SK-N-DZ (cell line): Measurements from ENCODE around the gene SSR1. TPM values are rescaled to one million over a fixed set of nuclear protein-coding genes. Genes with fewer than 3 reads are reported as not detected.
"Not testable (repeated sequence)": the region's sequence is repeated elsewhere in the genome, so short reads cannot be mapped to it uniquely, and the experiment has no call there.

Experiments
- DNase-seq: peaks from one replicate; pipeline ENCODE4 v3.0.0-alpha.2; 2015; ENCODE audit warnings: low spot score
- polyA plus RNA-seq, 2 experiments: library from polyadenylated mRNA; depleted of rRNA; stranded (reverse); fragments of >200 nt; gene quantifications; 2 replicates each; pipeline ENCODE4 v1.2.3, GENCODE V29; 2014

The SSR1 gene
- polyA plus RNA-seq (2014; cell fraction: cytosol; rRNA removed), result 31.4 and 38.4 TPM in 2 replicates
- 13.6 and 17.6 TPM in 2 replicates for polyA plus RNA-seq (2014; cell fraction: nucleus; rRNA removed)

DNA sequence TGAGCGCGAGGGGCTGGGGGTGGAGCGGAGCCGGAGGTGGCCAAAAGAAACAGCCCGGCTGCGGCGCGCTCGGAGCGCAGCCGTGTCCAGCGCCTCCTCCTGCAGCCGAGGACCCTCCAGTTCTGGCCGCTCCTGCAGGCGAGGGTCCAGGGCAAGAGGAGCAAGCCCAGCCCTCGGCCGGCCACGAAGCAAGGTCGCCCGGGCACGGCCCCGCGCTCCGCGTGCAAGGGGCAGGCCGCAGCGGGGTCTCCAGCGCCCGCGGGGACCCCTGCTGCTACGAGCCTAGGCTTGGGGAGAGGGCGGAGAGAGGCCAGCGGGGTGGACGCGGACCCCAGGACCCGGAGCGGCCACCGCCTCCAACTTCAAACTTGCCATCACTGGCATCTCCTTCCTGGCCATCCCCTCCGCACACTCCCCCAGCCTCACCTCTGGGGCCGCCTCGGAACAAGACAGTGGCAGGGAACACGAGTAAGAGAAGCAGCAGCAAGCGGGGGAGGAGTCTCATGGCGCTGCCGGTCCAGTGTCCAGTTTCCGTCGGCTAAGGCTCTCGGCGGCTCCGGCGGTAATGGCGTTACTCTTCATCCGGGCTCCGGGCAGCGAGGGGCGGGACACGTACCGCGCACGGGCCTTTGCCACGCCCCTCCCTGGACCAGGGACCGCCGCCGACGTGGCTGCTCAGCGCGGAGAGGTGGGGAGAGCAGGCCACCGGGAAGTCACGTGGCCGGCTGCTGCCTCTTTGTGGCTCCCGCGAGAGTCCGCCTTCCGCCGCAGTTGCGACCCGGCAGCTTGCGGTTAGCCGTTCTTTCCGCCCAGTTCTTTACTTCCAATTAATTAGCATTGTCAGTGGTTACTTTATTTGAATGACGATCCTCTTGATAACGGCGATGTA is at the start of gene SSR1:
SSR1 (minus strand) TSS at position 584 of the 889 bp plus-strand sequence; CDS start at position 505, 79 bp downstream.
- DNase-seq, result peak; percentile 94

DNA sequence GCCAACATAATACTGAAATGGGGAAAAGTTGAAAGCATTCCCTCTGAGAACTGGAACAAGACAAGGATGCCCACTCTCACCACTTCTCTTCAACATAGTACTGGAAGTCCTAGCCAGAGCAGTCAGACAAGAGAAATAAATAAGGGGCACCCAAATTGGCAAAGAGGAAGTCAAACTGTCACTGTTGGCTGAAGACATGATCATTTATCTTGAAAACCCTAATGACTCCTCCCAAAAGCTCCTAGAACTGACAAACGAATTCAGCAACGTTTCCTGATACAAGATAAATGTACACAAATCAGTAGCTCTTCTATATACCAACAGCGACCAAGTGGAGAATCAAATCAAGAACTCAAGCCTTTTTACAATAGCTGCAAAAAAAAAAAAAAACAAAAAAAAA is 38.9 kb upstream of the SSR1 start:
- not testable (repeated sequence) for DNase-seq

DNA sequence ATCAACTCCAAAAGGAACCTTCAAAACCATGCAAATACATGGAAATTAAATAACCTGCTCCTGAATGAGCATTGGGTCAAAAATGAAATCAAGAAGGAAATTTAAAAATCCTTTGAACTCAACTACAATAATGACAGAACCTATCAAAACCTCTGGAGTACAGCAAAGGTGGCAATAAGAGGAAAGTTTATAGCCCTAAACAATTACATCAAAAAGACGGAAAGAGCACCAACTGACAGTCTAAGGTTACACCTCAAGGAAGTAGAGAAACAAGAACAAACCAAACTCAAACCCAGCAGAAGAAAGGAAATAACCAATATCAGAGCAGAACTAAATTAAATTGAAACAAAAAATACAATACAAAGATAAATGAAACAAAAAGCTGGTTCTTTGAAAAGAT is 37.6 kb upstream of the SSR1 start:
- DNase-seq, result not testable (repeated sequence)

DNA sequence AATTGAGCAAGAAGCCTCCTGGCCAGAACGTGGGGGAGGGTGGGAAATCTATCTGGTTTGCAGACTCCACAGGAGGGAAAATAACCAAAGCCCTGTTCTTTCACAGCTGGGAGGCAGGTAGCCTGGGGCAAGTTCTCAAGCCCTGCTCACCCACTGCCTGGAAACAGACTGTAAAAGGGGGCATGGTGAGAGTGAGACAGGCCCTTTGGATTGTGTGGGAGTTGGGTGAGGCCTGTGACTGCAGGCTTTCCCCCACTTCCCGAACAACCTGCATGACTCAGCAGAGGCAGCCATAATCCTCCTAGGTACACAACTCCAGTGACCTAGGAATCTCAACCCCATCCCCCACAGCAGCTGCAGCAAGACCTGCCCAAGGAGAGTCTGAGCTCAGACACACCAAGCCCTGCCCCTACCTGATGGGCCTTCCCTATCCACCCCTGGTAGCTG is 34.6 kb upstream of the SSR1 start:
- DNase-seq, result not testable (repeated sequence)

DNA sequence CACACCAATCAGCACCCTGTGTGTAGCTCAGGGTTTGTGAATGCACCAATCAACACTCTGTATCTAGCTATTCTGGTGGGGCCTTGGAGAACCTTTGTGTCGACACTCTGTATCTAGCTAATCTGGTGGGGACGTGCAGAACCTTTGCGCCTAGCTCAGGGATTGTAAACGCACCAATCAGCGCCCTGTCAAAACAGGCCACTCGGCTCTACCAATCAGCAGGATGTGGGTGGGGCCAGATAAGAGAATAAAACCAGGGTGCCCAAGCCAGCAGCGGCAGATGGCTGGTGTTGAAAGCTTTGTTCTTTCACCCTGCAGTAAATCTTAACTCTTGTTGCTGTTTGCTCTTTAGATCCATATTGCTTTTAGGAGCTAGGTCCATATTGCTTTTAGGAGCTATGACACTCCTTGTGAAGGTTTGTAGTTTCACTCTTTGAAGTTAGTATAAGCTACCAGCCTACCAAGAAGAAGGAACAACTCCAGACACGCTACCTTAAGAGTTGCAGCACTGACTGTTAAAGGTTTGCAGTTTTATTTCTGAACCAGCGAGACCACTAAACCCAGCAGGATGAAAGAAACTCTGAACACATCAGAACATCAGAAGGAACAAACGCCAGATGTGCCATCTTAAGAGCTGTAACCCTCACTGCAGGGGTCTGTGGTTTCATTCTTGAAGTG is 31.9 kb upstream of the SSR1 start:
- not testable (repeated sequence) for DNase-seq

DNA sequence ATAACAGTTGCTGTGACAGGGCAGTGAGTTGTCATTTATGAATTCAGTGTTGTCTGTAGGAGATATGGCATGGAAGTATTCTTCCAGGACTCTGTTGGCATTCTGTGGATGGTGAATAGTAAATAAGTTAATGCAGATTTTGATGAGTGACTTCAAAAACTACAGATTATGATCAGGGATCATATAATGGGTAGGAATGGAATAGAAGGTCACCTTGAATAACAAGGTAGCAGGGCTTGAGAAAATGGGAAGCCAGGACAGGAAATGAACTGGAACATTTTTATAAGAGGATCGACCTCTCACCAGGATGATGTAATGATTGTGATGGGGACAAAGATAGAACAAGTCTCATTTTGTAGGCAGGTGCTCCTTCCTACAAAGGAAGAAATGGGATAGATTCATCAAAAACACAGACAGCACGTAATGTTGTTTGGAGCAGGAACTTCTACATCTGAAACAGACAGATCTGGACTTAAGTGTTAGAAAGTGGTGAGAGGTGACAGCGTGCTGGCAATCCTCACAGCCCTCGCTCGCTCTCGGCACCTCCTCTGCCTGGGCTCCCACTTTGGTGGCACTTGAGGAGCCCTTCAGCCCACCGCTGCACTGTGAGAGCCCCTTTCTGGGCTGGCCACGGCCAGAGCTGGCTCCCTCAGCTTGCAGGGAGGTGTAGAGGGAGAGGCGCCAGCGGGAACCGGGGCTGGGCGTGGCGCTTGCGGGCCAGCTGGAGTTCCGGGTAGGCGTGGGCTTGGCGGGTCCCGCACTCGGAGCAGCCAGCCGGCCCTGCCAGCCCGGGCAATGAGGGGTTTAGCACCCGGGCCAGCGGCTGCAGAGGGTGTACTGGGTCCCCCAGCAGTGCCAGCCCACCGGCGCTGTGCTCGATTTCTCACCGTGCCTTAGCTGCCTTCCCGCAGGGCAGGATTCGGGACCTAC is 30.8 kb upstream of the SSR1 start:
- DNase-seq, result no peak

DNA sequence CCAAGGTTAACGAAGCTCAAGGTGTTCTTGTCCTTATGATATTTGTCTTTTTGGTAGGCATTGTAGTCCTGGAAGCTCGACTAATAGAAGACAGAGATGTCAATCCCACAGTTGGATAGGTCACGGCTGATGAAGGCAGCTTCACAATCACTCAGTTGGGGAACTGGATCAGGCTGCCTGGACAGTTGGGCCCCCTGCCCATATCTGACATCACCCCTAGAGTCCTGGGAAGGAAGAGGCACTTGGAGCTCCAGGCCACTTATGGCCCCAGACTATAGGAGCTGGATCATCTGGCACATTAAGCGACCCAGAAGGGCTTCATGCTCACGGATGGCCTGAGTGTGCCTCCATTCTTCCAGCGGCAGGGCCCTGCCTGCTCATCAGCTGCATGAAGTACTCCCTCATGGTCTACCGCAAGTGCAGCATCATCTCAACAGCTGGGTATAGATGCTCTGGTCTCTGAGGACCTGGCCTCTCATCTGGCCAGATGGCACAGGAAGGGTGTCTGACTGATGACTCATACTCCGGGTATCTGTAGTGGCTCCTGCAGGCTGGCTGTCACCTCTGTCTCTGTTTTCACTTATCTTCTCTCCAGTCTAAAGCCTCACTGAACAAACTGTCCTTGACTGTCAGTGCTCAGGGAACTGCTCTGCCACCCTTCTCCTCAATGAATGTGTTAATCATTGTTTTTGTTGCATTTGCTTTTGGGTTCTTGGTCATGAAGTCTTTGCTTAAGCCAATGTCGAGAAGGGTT is 29.2 kb upstream of the SSR1 start:
- DNase-seq, result peak; percentile 18

DNA sequence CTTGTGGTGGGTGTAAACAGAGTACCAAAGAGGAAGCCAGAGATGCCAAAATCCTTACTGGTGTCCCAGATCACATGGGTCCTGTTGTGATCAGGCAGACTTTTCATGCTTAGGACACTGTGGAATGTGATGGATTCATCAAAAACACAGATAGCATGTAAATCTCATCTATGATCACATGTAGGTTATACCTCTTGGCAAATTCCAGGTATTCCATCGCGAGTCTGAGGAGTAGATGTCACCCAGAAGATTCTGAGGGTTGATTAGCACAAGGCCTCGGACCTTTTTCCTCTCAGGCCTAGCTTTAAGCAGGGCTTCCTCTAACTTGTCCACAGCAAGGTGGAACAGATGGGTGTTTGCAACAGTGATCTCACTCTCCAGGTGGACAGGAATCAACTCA is 28.3 kb upstream of the SSR1 start:
- no peak for DNase-seq

DNA sequence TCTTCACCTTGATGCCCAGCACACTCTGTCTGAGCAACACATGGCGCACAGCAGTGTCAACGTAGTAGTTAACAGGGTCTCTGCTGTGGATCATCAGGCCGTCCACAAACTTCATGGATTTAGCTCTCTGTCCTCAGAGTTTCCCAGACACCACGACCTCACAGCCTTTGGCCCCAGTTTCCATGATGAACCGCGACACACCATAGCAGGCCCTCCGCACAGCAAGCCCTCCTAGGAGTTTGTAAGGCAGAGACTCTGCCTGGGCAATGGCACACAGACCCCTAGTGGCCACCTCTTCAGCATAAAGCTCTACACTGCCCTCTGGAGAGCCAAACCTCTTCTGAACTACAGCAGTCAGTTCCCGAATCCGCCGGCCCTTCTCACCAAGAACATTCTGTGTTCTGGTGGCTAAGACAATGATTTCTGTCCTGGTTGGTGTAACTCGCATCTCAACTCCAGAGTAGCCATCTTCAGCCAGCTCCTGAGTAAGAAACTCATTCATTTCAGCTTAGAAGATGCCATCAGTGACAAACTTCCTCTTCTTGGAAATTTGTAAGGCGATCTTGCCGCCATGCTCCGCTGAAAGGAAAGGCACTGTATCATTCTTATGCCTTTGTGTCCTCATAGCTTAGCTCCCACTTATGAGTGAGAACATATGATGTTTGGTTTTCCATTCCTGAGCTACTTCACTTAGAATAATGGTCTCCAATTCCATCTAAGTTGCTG is 26.2 kb upstream of the SSR1 start:
- DNase-seq, result peak; percentile 42

DNA sequence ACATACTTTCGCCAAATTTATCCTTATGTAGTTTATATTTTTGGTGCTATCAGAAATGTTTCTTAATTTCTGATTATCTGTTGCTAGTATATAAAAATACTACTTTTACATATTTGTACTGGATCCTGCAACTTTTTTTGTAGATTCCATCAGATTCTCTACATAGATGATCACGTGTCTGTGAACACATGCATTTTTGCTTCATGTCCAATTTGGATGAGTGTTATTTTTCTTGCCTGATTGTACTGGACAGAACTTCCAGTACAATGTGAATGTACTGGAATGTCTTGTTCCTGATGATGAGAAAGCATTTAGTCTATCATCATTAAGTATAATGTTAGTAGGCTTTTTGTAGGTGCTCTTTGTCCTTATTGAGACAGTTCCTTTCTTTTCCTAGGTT is 25.0 kb upstream of the SSR1 start:
- no peak for DNase-seq

DNA sequence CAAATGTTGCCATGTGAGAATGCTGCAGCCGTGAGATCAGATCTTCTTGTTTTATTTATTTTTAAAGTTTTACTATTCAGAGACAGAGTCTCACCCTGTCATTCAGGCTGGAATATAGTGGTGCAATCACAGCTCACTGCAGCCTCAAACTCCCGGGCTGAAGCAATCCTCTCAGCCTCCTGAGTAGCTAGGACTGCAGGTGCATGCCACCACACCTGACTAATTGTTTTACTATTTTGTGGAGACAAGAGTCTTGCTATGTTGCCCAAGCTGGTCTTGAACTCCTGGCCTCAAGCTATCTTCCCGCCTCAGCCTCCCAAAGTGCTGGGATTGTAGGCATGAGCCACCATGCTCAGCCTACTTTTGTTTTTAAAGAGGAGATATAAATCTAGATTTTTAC is 22.5 kb upstream of the SSR1 start:
- no peak for DNase-seq

DNA sequence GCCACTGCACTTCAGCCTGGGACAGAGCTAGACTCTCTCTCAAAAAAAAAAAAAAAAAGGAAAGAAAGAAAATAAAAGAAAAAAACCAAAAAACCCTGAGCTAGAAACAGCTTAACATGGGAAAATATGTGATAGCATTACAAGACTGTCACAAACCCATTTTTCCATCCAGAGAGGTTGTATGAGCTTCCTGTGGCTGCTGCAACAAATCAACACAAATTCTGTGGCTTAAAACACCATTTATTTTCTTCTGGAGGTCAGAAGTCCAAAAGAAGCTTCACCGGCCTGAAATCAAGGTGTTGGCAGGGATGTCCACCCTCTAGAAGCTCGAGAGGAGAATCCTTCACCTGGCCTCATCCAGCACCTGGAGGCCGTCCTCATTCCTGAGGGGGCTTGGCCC is 21.7 kb upstream of the SSR1 start:
- no peak for DNase-seq

DNA sequence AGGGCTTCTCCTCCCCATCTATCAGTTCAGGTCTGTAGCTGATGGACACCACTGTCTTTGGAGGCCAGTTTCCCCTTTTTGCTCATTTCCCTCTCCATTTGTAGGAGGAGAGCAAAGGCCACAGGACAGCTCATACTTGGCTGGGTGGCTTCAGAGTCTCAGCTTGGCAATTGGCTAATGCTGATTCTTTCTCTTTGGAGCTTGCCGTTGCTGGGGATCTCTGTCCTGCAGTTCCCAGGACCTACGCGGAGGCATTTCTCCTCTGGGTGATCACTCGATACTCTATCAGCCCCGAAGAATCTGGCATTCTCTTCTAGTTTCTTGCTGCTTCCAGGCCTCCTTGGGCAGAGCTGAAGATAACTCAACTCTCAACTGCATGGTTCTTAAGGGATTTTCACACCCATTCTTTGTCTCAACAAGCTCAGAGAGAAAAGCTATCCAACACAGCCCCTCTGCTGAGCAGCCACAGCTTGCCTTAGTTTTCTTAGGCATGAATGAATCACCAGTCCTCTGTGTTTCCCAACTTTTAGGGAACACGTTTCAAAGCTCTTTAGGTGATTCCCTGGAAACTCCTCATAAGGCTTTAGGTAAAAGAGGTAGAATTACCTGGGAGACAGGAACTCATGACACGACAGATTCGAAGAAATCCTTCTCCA is 19.2 kb upstream of the SSR1 start:
- DNase-seq, result no peak

DNA sequence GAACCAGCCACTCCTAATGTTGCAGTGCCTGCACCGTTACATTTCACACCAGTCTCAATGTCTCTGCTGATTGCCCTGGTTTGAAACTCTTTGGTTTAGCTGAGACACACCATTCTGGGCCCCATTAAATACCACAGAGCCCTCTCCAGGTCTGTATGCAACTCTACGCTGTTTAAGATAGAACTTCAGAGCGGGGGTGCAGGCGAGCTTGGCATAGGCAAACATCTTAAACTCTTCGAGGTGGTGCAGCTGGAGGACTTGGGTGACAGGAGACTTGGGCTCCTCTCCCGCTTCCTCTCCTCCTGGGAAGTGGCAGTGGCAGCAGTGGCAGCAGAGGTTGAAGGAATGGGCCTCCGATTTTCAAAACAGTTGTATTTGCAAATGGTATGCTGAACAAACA is 18.5 kb upstream of the SSR1 start:
- DNase-seq, result no peak

DNA sequence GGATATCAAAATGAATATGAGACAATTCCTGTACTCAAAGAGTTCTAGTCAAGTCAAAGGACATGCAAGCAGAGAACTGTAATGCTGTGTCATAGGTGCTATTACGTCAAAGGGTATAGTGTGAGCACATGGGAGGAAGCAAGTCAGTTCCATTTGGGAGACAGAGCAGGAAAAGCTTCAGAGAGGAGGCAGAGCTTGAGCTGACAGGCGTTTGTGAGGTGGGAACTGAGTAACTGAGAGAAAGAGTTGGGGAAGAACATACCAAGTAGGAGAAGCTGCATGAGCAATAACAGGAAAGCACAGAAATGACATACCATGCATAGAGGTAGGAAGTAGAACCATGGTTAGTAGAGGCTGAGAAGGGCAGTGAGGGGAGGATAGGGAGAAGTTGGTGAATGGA is 15.2 kb upstream of the SSR1 start:
- no peak for DNase-seq

DNA sequence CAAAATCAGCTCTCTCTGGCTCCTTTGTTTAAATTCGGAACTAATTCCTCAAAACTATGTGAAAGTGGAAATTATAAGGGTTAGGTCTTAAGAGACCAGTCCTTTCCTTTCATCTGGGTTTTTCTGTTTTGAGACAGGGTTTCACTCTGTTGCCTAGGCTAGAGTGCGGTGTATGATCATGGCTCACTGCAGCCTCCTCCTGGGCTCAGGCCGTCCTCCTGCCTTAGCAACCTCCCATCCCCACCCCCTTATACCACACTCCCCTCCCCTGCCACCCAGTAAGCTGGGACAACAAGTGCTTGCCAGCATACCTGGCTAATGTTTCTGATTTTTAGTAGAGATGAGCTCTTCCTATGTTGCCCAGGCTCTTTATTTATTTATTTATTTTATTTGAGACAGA is 12.8 kb upstream of the SSR1 start:
- DNase-seq, result no peak

DNA sequence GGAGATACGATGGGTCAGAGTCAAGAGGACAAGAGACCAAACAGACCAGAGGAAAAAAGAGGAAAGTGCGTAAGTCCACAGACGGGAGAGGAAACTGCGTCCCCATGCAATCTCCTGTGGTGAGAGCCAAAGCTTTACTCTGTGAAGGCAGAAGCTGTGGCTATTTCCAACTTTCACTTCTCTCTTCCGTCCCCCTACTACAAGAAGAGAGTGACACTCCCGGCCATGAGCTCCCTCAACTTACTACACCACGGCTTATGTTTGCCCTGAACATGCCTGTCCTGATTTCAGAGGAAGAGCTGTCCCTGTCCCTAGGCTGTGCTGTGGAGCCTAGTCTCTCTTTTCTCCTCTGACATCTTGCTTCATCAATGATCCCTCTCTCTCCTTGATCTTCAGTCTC is 11.5 kb upstream of the SSR1 start:
- DNase-seq, result no peak

DNA sequence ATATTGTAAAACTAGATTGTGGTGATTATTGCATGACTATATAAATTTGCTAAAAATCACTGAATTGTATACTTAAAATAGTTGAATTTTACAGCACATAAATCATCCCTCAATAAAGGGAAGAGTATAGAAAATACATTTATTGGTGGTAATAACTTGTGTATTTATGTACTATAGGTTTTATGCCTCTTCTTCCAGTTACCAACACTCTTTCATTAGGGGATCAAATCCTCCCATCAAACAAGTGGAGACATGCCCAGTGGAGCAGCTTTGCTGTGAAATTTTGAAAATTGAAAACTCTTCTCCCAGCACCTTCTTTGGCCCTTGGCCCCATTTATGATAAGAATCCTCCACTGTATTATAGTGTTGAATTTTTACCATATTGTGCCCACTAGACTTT is 10.1 kb upstream of the SSR1 start:
- no peak for DNase-seq

DNA sequence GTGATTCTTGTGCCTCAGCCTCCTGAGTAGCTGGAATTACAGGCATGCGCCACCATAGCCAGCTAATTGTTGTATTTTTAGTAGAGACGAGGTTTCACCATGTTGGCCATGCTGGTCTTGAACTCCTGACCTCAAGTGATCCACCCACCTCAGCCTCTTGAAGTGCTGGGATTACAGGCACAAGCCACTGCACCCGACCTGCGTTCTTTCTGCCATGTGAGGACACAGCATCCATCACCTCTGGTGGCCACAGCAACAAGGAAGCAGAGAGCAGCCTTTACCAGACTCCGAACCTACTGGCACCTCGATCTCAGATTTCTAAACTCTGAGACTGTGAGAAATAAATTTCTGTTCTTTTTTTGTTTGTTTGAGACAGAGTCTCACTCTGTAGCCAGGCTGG is 8.9 kb upstream of the SSR1 start:
- not testable (repeated sequence) for DNase-seq

DNA sequence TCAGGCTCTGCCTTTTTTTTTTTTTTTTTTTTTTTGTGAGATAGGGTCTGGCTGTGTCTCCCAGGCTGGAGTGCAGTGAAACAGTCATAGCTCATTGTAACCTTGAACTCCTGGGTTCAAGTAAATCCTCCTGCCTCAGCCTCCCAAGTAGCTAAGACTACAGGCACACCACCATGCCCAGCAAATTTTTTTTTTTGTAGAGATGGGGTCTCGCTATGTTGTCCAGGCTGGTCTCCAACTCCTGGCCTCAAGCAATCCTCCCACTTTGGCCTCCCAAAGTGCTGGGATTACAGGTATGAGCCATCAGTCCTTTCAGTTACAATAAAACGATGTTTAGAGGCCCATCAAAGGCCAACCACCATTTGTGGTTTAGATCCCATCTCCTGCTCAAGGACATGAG is 6.4 kb upstream of the SSR1 start:
- not testable (repeated sequence) for DNase-seq
